ENCODE results near the gene OPN1SW. TPM values are rescaled to one million over a fixed set of nuclear protein-coding genes. Genes with fewer than 3 reads are reported as not detected.

The OPN1SW gene
- total RNA-seq, 1 experiment from 2014 or later, result not detected

GRCh38 chr7:128794020-128794419 lies 18.4 kb upstream of the OPN1SW start:
- peaks cover 61% of the 10 kb centered on the region for H3K27me3 Mint-ChIP-seq (ENCODE audit: unreplicated experiment)
- TF ChIP-seq CTCF (IDR thresholded peaks at IDR 0.05; ENCODE audit: unreplicated experiment), result no peak
- intact Hi-C loops (cut with micrococcal nuclease; ENCODE audit: unreplicated experiment), result loop anchor here (5.0 kb wide), 1 partner anchor 88 kb away; no protein-coding TSS in a partner anchor
- H3K36me3 Mint-ChIP-seq (ENCODE audit: insufficient read depth, unreplicated experiment), result peaks cover 15% of the 10 kb centered on the region
- no TSS peak for BruUV-seq (replicated peaks)
- H3K4me1 Mint-ChIP-seq (ENCODE audit: low read depth, unreplicated experiment), result no peaks in the 10 kb centered on the region
- peak; percentile 42 for DNase-seq
- CTCF ChIA-PET, result no interaction called here
- no peaks in the 10 kb centered on the region for H3K9me3 Mint-ChIP-seq (ENCODE audit: low read depth, unreplicated experiment)
- no peak overlapping the region for H3K27ac Mint-ChIP-seq (ENCODE audit: unreplicated experiment)
- no peak overlapping the region for H3K4me3 Mint-ChIP-seq (ENCODE audit: low read depth, unreplicated experiment)

- TF ChIP-seq CTCF (IDR thresholded peaks at IDR 0.05; ENCODE audit: unreplicated experiment), result no peak
- intact Hi-C loops (cut with micrococcal nuclease; ENCODE audit: unreplicated experiment), result loop anchor here (5.0 kb wide), 1 partner anchor 89 kb away; no protein-coding TSS in a partner anchor
- Mint-ChIP-seq H3K4me3 (ENCODE audit: low read depth, unreplicated experiment) (no peak overlapping the region), H3K36me3 (ENCODE audit: insufficient read depth, unreplicated experiment) (peaks cover 15% of the 10 kb centered on the region), H3K4me1 (ENCODE audit: low read depth, unreplicated experiment) (no peaks in the 10 kb centered on the region), H3K27me3 (ENCODE audit: unreplicated experiment) (peaks cover 69% of the 10 kb centered on the region), H3K27ac (ENCODE audit: unreplicated experiment) (no peak overlapping the region), H3K9me3 (ENCODE audit: low read depth, unreplicated experiment) (no peaks in the 10 kb centered on the region)
- BruUV-seq (replicated peaks), result no TSS peak
- CTCF ChIA-PET, result no interaction called here
- no peak for DNase-seq
Observed at GRCh38 chr7:128793181-128793547, 17.6 kb upstream of the OPN1SW start.

DNA sequence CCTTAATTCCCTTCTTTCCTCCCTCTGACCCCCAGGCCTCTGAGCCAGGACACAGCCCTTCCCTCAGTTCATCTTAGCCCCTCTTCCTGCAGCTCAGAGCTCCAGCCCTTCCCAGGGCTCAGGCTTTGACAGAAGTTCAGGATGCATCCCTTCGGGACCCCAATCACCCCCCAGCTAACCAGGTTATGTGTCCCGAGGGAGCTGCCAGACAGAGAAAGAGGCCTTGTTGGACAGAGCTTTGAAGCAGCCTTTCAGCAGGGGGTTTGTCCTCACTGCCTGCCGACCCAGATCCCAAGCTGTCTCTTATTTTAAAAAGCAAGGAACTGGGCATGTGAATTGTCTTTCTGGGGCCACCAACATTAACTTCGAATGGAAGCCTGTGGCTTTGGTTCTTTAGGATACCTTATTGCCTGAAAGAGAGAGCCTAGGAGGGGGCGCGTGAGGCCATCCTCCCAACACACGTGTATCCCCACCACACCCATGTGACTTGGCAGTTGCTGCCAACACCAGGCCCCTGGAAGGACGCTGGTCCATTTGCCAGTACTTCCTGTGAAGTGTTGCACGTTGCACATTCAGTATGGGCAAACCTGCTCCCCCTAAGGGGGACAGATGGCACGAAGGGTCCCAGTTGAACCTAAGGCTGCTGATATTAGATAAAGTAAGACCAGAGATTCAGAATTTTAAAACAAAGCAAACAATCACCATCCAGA lies 17.0 kb upstream of the OPN1SW start:
- no TSS peak for BruUV-seq (replicated peaks)
- peaks cover 70% of the 10 kb centered on the region for H3K27me3 Mint-ChIP-seq (ENCODE audit: unreplicated experiment)
- intact Hi-C loops (cut with micrococcal nuclease; ENCODE audit: unreplicated experiment), result loop anchor here (5.0 kb wide), 1 partner anchor 90 kb away; no protein-coding TSS in a partner anchor
- no peak overlapping the region for H3K27ac Mint-ChIP-seq (ENCODE audit: unreplicated experiment)
- H3K4me3 Mint-ChIP-seq (ENCODE audit: low read depth, unreplicated experiment), result peak overlapping the region; percentile 76
- CTCF ChIA-PET, result no interaction called here
- DNase-seq, result no peak
- no peaks in the 10 kb centered on the region for H3K4me1 Mint-ChIP-seq (ENCODE audit: low read depth, unreplicated experiment)
- H3K36me3 Mint-ChIP-seq (ENCODE audit: insufficient read depth, unreplicated experiment), result peaks cover 15% of the 10 kb centered on the region
- H3K9me3 Mint-ChIP-seq (ENCODE audit: low read depth, unreplicated experiment), result no peaks in the 10 kb centered on the region
- TF ChIP-seq CTCF (IDR thresholded peaks at IDR 0.05; ENCODE audit: unreplicated experiment), result no peak

DNA sequence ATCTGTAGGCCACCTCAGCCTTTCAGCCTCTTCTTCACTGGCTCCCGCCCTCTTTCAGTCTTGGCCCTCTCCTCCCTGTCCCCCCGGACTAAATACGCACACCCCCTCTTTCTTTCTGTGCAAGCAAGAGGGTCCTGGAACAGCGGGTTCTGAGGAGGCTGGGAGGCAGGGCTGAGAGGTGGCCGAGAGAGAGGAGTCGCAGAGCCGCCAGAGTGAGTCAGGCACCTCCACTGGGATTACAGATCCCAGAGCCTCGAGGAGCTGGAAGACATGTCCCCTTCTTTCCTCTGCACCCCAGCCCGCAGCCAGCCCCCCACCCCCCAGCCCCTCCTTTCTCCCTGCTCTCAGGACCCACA lies 16.4 kb upstream of the OPN1SW start:
- intact Hi-C loops (cut with micrococcal nuclease; ENCODE audit: unreplicated experiment), result loop anchor here (5.0 kb wide), 1 partner anchor 90 kb away; no protein-coding TSS in a partner anchor
- H3K9me3 Mint-ChIP-seq (ENCODE audit: low read depth, unreplicated experiment), result no peaks in the 10 kb centered on the region
- no peak for TF ChIP-seq CTCF (IDR thresholded peaks at IDR 0.05; ENCODE audit: unreplicated experiment)
- peaks cover 70% of the 10 kb centered on the region for H3K27me3 Mint-ChIP-seq (ENCODE audit: unreplicated experiment)
- DNase-seq, result no peak
- peaks cover 15% of the 10 kb centered on the region for H3K36me3 Mint-ChIP-seq (ENCODE audit: insufficient read depth, unreplicated experiment)
- BruUV-seq (replicated peaks), result no TSS peak
- no peaks in the 10 kb centered on the region for H3K4me1 Mint-ChIP-seq (ENCODE audit: low read depth, unreplicated experiment)
- peak overlapping the region; percentile 76 for H3K4me3 Mint-ChIP-seq (ENCODE audit: low read depth, unreplicated experiment)
- CTCF ChIA-PET, result no interaction called here
- no peak overlapping the region for H3K27ac Mint-ChIP-seq (ENCODE audit: unreplicated experiment)

All from Calu3 (cell line).